Esophagus muscularis mucosa (tissue), 3 donors: Measurements from ENCODE around the gene MYO19.

ENCODE experiments used
- POLR2A ChIP-seq: fragments of 450-650 bp; IDR thresholded peaks from one replicate; pipeline ENCODE4 v1.6.1; 2017; ENCODE audit warnings: antibody characterized with exemption, moderate library complexity, mild to moderate bottlenecking, low read depth
- TF ChIP-seq, protein P1 (sequence below), 3 experiments: fragments of 200-600 bp in 2 of 3; fragments of 450-650 bp in 1 of 3; sonication (generic) in 2 of 3; IDR thresholded peaks; one replicate each; pipeline ENCODE4 v1.5.1; 2017 to 2019; ENCODE audit warnings: antibody characterized with exemption in 3 of 3, mild to moderate bottlenecking in 2 of 3, moderate library complexity in 1 of 3

DNA sequence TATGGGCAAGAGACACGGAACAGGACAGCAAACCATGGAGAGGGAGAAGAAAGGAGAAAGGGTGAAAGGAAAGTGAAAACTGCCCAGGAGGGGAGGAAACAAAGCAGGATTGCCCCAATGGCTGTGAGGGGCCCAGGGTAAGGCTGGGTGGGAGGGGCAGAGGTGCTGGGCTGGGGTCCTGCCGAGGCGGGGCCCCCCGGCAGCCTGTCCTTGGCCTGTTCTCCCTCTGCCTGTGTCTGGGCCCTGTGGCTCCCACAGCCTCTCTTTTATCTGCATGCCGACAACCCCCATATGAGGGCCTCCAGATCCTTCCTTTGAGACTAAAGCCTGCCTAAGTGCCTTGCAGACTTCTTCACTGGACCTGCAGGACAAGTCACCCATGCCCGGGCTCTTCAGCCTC, 32.7 kb downstream of the MYO19 start:
- TF ChIP-seq, protein P1, sequence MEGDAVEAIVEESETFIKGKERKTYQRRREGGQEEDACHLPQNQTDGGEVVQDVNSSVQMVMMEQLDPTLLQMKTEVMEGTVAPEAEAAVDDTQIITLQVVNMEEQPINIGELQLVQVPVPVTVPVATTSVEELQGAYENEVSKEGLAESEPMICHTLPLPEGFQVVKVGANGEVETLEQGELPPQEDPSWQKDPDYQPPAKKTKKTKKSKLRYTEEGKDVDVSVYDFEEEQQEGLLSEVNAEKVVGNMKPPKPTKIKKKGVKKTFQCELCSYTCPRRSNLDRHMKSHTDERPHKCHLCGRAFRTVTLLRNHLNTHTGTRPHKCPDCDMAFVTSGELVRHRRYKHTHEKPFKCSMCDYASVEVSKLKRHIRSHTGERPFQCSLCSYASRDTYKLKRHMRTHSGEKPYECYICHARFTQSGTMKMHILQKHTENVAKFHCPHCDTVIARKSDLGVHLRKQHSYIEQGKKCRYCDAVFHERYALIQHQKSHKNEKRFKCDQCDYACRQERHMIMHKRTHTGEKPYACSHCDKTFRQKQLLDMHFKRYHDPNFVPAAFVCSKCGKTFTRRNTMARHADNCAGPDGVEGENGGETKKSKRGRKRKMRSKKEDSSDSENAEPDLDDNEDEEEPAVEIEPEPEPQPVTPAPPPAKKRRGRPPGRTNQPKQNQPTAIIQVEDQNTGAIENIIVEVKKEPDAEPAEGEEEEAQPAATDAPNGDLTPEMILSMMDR (IDR thresholded peaks at IDR 0.05), result no peak
- TF ChIP-seq POLR2A, result no peak
